Calu3 (cell line): ENCODE results near the gene MCC. TPM values are rescaled to one million over a fixed set of nuclear protein-coding genes. Genes with fewer than 3 reads are reported as not detected.

Source experiments
- BruUV-seq: library from RNA; stranded (reverse); fragments of 400-500 nt; replicated peaks from 2 replicates; lab custom pipeline; 2021; lab: Mats Ljungman, UMichigan
- CTCF ChIA-PET: fragments of 300-600 bp; sonication (Branson Sonifier 250); formaldehyde crosslinking; loops from one replicate; lab custom pipeline; 2022; ENCODE audit warnings: antibody characterized with exemption; lab: Charles Lee
- DNase-seq: peaks from one replicate; pipeline ENCODE4 v3.0.0; 2022
- H3K27ac Mint-ChIP-seq: one replicate; pipeline ENCODE4 v1.8.0; 2022; ENCODE audit warnings: mixed read lengths; ENCODE audit not compliant: unreplicated experiment
- H3K27me3 Mint-ChIP-seq: one replicate; pipeline ENCODE4 v1.8.0; 2022; ENCODE audit warnings: mixed read lengths; ENCODE audit not compliant: unreplicated experiment
- H3K36me3 Mint-ChIP-seq: one replicate; pipeline ENCODE4 v1.8.0; 2022; ENCODE audit warnings: mild to moderate bottlenecking, moderate library complexity, mixed read lengths; ENCODE audit not compliant: insufficient read depth, unreplicated experiment
- H3K4me1 Mint-ChIP-seq: one replicate; pipeline ENCODE4 v1.8.0; 2022; ENCODE audit warnings: mild to moderate bottlenecking, low read depth, mixed read lengths; ENCODE audit not compliant: unreplicated experiment
- H3K4me3 Mint-ChIP-seq: one replicate; pipeline ENCODE4 v1.8.0; 2022; ENCODE audit warnings: mild to moderate bottlenecking, low read depth, moderate library complexity, mixed read lengths; ENCODE audit not compliant: unreplicated experiment
- H3K9me3 Mint-ChIP-seq: one replicate; pipeline ENCODE4 v1.8.0; 2022; ENCODE audit warnings: low read depth, mixed read lengths; ENCODE audit not compliant: unreplicated experiment
- CTCF ChIP-seq: fragments of 200-600 bp; IDR thresholded peaks from one replicate; pipeline ENCODE4 v1.8.0; 2022; ENCODE audit warnings: antibody characterized with exemption; ENCODE audit not compliant: unreplicated experiment
- intact Hi-C: fragments of 100-400 bp; cut with micrococcal nuclease; formaldehyde crosslinking; loops from one replicate; pipeline ENCODE4 v1.10.0; 2022; ENCODE audit not compliant: unreplicated experiment
- total RNA-seq: library from RNA; stranded (reverse); gene quantifications from 2 replicates; pipeline ENCODE4 v1.2.3, GENCODE V29; 2022

MCC gene
- total RNA-seq, 1 experiment from 2014 or later: 2.8 TPM

GRCh38 chr5:113270086-113270485, 218.2 kb downstream of the MCC start:
- DNase-seq: no peak
- no peak for TF ChIP-seq CTCF
- Mint-ChIP-seq H3K27me3 (no peaks in the 10 kb centered on the region), H3K9me3 (no peaks in the 10 kb centered on the region), H3K4me3 (no peak overlapping the region), H3K27ac (no peak overlapping the region), H3K36me3 (no peaks in the 10 kb centered on the region), H3K4me1 (no peaks in the 10 kb centered on the region)
- intact Hi-C loops: no loop called here
- CTCF ChIA-PET: interaction anchor here (0.5 kb wide), 1 partner anchor 719 kb away, joined by 8 read pairs; no protein-coding TSS in a partner anchor
- no TSS peak for BruUV-seq

- CTCF ChIA-PET: no interaction called here
- DNase-seq: no peak
- H3K27me3 Mint-ChIP-seq: no peaks in the 10 kb centered on the region
- H3K27ac Mint-ChIP-seq: no peak overlapping the region
- intact Hi-C loops: no loop called here
- H3K4me1 Mint-ChIP-seq: no peaks in the 10 kb centered on the region
- no peak for TF ChIP-seq CTCF
- H3K36me3 Mint-ChIP-seq: no peaks in the 10 kb centered on the region
- no peaks in the 10 kb centered on the region for H3K9me3 Mint-ChIP-seq
- BruUV-seq: no TSS peak
- H3K4me3 Mint-ChIP-seq: no peak overlapping the region
These were observed 218.9 kb downstream of the MCC start for GRCh38 chr5:113269023-113269997.

- TF ChIP-seq CTCF: no peak
- no peaks in the 10 kb centered on the region for H3K9me3 Mint-ChIP-seq
- no peaks in the 10 kb centered on the region for H3K4me1 Mint-ChIP-seq
- no peak overlapping the region for H3K4me3 Mint-ChIP-seq
- intact Hi-C loops: no loop called here
- no peaks in the 10 kb centered on the region for H3K27me3 Mint-ChIP-seq
- H3K27ac Mint-ChIP-seq: no peak overlapping the region
- CTCF ChIA-PET: no interaction called here
- DNase-seq: no peak
- H3K36me3 Mint-ChIP-seq: no peaks in the 10 kb centered on the region
- no TSS peak for BruUV-seq
These were observed 220.0 kb downstream of the MCC start for GRCh38 chr5:113268232-113268631.

GRCh38 chr5:113267361-113267900, 220.8 kb downstream of the MCC start:
- CTCF ChIA-PET: no interaction called here
- TF ChIP-seq CTCF: no peak
- H3K4me1 Mint-ChIP-seq: no peaks in the 10 kb centered on the region
- BruUV-seq: no TSS peak
- H3K4me3 Mint-ChIP-seq: no peak overlapping the region
- intact Hi-C loops: no loop called here
- no peak for DNase-seq
- H3K9me3 Mint-ChIP-seq: no peaks in the 10 kb centered on the region
- H3K27ac Mint-ChIP-seq: no peak overlapping the region
- H3K36me3 Mint-ChIP-seq: no peaks in the 10 kb centered on the region
- H3K27me3 Mint-ChIP-seq: no peaks in the 10 kb centered on the region
